Stomach (tissue), 4 donors: ENCODE measurements around the gene NRG3.

Experiments used
- CTCF ChIP-seq, 7 experiments: fragments of 450-650 bp in 4 of 7; fragments of 200-600 bp in 3 of 7; sonication (generic) in 3 of 7; IDR thresholded peaks; one replicate each; pipeline ENCODE4 v1.5.1; 2016 to 2019; ENCODE audit warnings: antibody characterized with exemption in 7 of 7, control low read depth in 2 of 7, mild to moderate bottlenecking in 1 of 7
- EP300 ChIP-seq: sonication (generic); formaldehyde crosslinking; IDR thresholded peaks from one replicate; pipeline ENCODE4 v1.6.1; 2017; ENCODE audit warnings: antibody characterized with exemption
- POLR2A ChIP-seq, 4 donors: fragments of 450-650 bp; IDR thresholded peaks; one replicate each; pipeline ENCODE4 v1.6.1; 2016; ENCODE audit warnings: antibody characterized with exemption in 4 of 4, control low read depth in 2 of 4, mild to moderate bottlenecking in 1 of 4, moderate library complexity in 1 of 4
- POLR2AphosphoS5 ChIP-seq, 3 donors: sonication (generic); formaldehyde crosslinking; IDR thresholded peaks; one replicate each; pipeline ENCODE4 v1.6.1; 2016; ENCODE audit warnings: antibody characterized with exemption in 3 of 3

GRCh38 chr10:81909453-81909852, 34.5 kb downstream of the NRG3 start:
- TF ChIP-seq CTCF (IDR thresholded peaks at IDR 0.05) (no peak), POLR2A (IDR thresholded peaks at IDR 0.05) (no peak), POLR2AphosphoS5 (IDR thresholded peaks at IDR 0.05) (no peak), EP300 (no peak)
